GM19023 (cell line): Measurements from ENCODE around the gene GJD2.

ENCODE experiments used
- ATAC-seq: cut with Tn5 transposase; IDR thresholded peaks from one replicate; pipeline ENCODE4 v1.9.1; 2021; ENCODE audit warnings: mild to moderate bottlenecking, moderate library complexity; ENCODE audit not compliant: unreplicated experiment

Gene GJD2

GRCh38 chr15:34754674-34755418, at the start of gene GJD2:
TSS of gene GJD2 (minus strand) at chr15:34754998. CDS start at chr15:34754488, 510 bp downstream.
- ATAC-seq = no peak

DNA sequence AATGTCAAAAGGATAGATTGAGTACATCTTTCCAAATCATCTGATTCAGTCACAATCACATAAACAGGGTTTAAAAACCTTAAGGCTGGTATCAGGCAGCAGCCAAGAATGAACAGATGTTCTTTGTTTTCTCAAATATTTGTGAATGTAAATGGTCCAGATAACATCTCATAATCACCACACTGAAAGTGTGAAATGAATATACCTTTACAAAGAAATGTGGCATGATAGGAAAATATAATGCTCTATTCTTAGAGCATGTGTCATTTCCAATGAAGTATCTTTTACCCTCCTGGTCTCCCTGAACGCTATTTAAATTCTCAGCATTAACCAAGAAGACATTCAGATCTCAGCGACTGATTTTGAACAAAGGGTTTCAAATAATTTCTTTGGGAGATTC, 49.3 kb upstream of the GJD2 start:
- ATAC-seq = no peak

- ATAC-seq = no peak
Observed at GRCh38 chr15:34802803-34803750, 48.3 kb upstream of the GJD2 start.

- ATAC-seq = no peak
Observed at GRCh38 chr15:34802371-34802770, 47.6 kb upstream of the GJD2 start.

GRCh38 chr15:34799149-34800101, 44.6 kb upstream of the GJD2 start:
- ATAC-seq = no peak

- no peak for ATAC-seq
Observed at GRCh38 chr15:34796847-34797435, 42.1 kb upstream of the GJD2 start.

DNA sequence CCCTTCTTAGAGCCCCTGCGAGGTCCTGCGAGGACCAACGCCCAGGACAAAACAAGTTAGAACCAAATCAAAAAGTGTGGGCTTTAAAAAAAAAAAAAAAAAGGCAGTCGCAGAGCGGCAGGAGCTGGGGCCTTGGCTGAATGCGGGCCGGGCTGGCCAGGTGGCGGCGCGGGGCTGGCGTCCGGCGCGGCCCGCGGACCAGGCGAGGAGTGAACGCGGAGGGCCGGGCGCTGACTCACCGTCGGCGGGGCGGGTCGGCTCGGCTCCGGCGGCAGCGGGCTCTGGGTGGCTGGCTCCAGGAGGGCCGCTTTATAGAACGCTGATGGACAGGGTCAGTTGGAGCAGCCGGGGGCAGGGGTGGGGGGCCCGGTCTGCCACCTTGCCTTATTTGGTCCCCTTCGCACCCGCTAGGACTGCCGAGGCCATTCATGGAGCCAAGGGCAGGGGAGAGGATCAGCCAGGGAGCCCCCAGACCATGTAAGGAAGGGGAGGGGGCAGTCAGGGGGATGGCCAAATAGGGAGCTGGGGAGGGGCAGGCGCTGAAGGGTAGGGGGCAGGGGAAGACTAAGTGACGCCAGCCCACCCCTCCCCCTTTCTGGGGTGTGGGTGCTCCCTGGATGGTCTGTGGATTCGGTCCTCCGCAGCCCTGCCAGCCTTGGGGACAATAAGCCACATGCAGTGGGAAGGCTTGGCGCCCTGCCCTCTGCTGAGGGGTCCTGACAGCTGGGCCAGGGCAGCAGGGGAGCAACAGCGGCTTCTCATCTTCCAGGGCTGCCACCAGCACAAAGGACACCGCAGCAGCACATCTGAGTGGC, 40.7 kb upstream of the GJD2 start, which contains the start of gene ACTC1:
ACTC1 (minus strand) TSS at position 283 of the 815 bp plus-strand sequence. CDS start 741 bp downstream, outside the sequence.
- no peak for ATAC-seq

DNA sequence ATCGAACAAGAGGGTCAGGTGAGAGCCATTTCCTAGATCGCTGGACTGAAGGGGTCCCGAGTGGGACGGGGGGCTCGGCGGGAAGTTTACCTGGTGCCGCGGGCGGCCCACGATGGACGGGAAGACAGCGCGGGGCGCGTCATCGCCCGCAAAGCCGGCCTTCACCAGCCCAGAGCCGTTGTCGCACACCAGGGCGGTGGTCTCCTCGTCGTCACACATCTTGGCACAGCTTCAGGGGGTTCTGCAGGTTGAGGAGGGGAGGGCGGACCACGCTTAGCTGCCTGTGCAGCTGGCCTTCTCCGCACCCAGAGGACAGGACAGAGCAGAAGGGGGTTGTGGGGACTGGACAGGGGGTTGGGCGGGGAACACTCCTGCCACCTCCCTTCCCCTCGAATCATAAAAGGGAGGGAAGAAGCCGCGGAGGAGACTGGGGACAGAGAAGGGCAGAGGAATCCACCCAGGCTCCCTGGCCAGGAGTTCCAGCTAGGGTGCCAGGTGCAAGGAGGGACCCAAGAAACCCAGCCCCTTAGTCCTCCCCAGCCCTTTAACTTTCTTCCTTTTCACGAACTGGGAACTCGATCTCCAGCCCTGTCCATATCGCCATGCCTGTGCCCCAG, 39.9 kb upstream of the GJD2 start:
- no peak for ATAC-seq

GRCh38 chr15:34793901-34794300, 39.1 kb upstream of the GJD2 start:
- ATAC-seq = no peak

GRCh38 chr15:34793071-34793470, 38.3 kb upstream of the GJD2 start:
- no peak for ATAC-seq

DNA sequence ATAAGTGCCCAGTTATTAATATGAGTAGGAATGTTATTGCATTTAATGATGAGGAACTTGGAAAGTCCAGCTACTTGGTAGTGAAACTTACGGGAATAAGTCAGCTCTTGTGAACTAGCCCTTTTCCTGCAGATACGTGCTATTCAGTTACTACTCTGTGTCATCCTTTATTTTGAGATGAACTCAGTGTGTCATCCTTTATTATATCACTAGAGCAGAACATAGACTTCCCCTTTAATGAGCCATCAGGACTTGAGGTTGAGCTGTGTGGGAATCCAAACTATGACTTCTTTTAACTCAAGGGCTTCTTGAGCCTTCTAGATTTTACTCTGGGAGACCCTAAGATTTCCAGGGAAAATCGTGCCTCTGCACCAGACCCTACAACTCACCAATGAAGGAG, 36.9 kb upstream of the GJD2 start:
- no peak for ATAC-seq

DNA sequence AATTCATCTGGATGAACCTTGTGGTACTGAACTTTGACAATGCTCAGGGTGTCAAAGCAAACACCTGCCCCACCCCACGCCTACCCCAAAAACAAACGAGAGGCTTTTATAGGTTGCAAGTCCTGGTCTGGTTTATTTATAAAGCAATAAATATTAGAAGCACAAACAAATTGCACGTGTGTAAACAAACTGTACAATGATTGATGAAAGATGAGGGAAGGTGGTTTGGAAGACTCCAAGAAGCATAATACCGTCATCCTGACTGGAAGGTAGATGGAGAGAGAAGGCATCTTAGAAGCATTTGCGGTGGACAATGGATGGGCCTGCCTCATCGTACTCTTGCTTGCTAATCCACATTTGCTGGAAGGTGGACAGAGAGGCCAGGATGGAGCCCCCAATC, 35.3 kb upstream of the GJD2 start:
- no peak for ATAC-seq

- ATAC-seq = no peak
Observed at GRCh38 chr15:34789326-34789725, 34.5 kb upstream of the GJD2 start.

- ATAC-seq = no peak
Observed at GRCh38 chr15:34786206-34786605, 31.4 kb upstream of the GJD2 start.

- ATAC-seq = no peak
Observed at GRCh38 chr15:34783991-34784390, 29.2 kb upstream of the GJD2 start.

GRCh38 chr15:34783431-34783830, 28.6 kb upstream of the GJD2 start:
- no peak for ATAC-seq

DNA sequence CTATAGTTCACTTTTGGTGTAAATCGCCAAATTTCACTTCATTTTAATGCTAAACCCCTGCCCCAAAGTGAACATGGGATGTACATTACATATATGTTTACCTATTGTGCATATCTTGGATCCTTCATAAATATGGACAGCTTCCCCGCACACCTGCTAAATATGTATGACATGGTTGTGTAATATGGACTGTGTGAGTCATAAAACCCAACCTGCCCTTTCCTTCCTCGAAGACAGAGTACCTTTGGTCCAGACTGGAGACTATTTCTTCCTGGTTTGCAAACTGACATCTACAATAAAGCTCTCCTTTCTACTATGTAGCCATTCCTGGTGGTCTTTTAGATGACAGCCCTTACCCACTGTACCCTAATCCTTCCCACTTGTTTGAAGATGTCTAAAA, 28.1 kb upstream of the GJD2 start:
- ATAC-seq = no peak

DNA sequence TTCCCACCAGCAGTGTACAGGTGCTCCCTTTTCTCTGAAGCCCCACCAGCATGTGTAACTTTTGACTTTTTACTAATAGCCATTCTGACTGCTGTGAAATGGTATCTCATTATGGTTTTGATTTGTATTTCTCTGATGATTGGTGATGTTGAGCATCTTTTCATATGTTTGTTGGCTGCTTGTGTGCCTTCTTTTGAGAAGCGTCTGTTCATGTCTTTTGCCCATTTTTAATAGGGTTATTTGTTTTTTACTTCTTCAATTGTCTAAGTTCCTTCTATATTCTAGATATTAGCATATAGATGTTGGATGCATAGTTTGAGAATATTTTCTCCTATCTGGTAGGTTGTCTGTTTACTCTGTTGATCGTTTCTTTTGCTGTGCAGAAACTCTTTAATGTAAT, 25.9 kb upstream of the GJD2 start:
- ATAC-seq = no peak

- ATAC-seq = no peak
Observed at GRCh38 chr15:34776606-34777105, 21.9 kb upstream of the GJD2 start.
